M059J (cell line): ENCODE data around the gene MYOZ2. TPM values are rescaled to one million over a fixed set of nuclear protein-coding genes. Genes with fewer than 3 reads are reported as not detected.
A peak's percentile ranks its signal among the peaks of the same experiment; 100 is the strongest.

ENCODE experiments used
- DNase-seq: peaks from one replicate; pipeline ENCODE4 v3.0.0-alpha.2; 2012; ENCODE audit warnings: low read depth
- total RNA-seq: library from RNA; depleted of rRNA; stranded (reverse); fragments of >200 nt; shearing (Covaris generic); gene quantifications from 2 replicates; pipeline ENCODE4 v1.2.3, GENCODE V29; 2014; rRNA removed

The MYOZ2 gene
- total RNA-seq, result not detected in 2 replicates

- peak; percentile 19 for DNase-seq
Observed at GRCh38 chr4:119135721-119136121, at the start of gene MYOZ2. Gene MYOZ2 (plus strand): TSS chr4:119135832. CDS start chr4:119136526, 694 bp downstream.

- no peak for DNase-seq
Observed at GRCh38 chr4:119087121-119087520, 48.5 kb upstream of the MYOZ2 start.

- no peak for DNase-seq
Observed at GRCh38 chr4:119087656-119088055, 48.0 kb upstream of the MYOZ2 start.

GRCh38 chr4:119093042-119093827 is 42.4 kb upstream of the MYOZ2 start:
- DNase-seq, result no peak

- no peak for DNase-seq
Observed at GRCh38 chr4:119097282-119097900, 38.2 kb upstream of the MYOZ2 start.

- no peak for DNase-seq
Observed at GRCh38 chr4:119098306-119098705, 37.3 kb upstream of the MYOZ2 start.

- DNase-seq, result peak; percentile 66
Observed at GRCh38 chr4:119099227-119099810, 36.3 kb upstream of the MYOZ2 start.

GRCh38 chr4:119100655-119101054 is 35.0 kb upstream of the MYOZ2 start:
- DNase-seq, result peak; percentile 20

GRCh38 chr4:119103263-119103662 is 32.4 kb upstream of the MYOZ2 start:
- DNase-seq, result peak; percentile 94

GRCh38 chr4:119104644-119105273 is 30.9 kb upstream of the MYOZ2 start:
- no peak for DNase-seq

- no peak for DNase-seq
Observed at GRCh38 chr4:119105605-119106004, 30.0 kb upstream of the MYOZ2 start.

GRCh38 chr4:119106036-119107000 is 29.3 kb upstream of the MYOZ2 start:
- DNase-seq, result peak; percentile 81

GRCh38 chr4:119110121-119110520 is 25.5 kb upstream of the MYOZ2 start:
- no peak for DNase-seq

GRCh38 chr4:119111296-119111695 is 24.3 kb upstream of the MYOZ2 start:
- no peak for DNase-seq

- DNase-seq, result peak; percentile 91
Observed at GRCh38 chr4:119113033-119113655, 22.5 kb upstream of the MYOZ2 start.

GRCh38 chr4:119116021-119116420 is 19.6 kb upstream of the MYOZ2 start:
- DNase-seq, result no peak

GRCh38 chr4:119116925-119117900 is 18.4 kb upstream of the MYOZ2 start:
- no peak for DNase-seq

- no peak for DNase-seq
Observed at GRCh38 chr4:119118397-119118796, 17.2 kb upstream of the MYOZ2 start.

- DNase-seq, result peak; percentile 71
Observed at GRCh38 chr4:119124352-119124751, 11.3 kb upstream of the MYOZ2 start.

GRCh38 chr4:119125931-119126330 is 9.7 kb upstream of the MYOZ2 start:
- DNase-seq, result no peak
